Measurements from ENCODE around the gene TPM1.

DNA sequence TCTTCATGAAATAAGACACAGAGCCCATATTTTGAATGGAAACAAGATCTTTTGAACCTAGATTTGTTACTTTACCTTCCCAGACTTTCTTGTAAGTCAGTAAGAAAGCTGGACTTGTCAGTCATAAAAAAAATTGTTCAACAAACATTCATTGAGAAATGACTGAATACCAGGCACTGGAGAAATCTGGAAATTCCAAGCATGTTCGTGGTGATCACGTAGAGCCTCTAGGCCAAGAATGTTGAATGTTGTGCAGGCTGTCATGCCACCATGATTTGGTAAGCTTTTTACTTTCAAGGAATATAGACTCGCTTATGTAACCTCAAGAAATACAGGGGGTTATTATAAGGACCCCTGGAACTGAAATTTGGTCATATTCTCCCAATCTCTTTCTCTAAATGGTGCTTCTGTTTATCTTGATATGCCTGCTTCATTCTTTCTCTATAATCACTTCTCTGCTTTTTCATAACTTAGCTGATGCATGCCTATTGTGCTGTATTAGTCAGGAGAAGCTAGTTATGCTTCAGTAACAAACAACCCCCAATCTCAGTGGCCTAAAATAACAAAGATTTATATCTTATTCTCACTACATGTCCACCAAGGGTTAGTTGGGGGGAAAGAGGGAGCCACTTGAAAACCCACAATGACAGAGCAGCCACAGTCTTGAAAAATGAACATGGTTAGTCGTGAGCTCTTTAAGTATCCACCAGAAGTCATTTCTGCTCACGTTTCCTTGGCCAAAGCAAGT, 3.4 kb upstream of the TPM1 start:
- TF ChIP-seq, protein P1, sequence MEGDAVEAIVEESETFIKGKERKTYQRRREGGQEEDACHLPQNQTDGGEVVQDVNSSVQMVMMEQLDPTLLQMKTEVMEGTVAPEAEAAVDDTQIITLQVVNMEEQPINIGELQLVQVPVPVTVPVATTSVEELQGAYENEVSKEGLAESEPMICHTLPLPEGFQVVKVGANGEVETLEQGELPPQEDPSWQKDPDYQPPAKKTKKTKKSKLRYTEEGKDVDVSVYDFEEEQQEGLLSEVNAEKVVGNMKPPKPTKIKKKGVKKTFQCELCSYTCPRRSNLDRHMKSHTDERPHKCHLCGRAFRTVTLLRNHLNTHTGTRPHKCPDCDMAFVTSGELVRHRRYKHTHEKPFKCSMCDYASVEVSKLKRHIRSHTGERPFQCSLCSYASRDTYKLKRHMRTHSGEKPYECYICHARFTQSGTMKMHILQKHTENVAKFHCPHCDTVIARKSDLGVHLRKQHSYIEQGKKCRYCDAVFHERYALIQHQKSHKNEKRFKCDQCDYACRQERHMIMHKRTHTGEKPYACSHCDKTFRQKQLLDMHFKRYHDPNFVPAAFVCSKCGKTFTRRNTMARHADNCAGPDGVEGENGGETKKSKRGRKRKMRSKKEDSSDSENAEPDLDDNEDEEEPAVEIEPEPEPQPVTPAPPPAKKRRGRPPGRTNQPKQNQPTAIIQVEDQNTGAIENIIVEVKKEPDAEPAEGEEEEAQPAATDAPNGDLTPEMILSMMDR (conservative IDR thresholded peaks at IDR 0.05): no peak
- TF ChIP-seq EZH2 (IDR thresholded peaks at IDR 0.05; ENCODE audit: low read depth): no peak

Data from PC-9 (cell line).